NCI-H748 treated with DMSO at 0.1 percent for 48 hours (cell line): Measurements from ENCODE around the gene RGSL1.

Source experiments
- DNase-seq: peaks from one replicate; lab custom pipeline; 2025; lab: John Stamatoyannopoulos, UW

The RGSL1 gene

DNA sequence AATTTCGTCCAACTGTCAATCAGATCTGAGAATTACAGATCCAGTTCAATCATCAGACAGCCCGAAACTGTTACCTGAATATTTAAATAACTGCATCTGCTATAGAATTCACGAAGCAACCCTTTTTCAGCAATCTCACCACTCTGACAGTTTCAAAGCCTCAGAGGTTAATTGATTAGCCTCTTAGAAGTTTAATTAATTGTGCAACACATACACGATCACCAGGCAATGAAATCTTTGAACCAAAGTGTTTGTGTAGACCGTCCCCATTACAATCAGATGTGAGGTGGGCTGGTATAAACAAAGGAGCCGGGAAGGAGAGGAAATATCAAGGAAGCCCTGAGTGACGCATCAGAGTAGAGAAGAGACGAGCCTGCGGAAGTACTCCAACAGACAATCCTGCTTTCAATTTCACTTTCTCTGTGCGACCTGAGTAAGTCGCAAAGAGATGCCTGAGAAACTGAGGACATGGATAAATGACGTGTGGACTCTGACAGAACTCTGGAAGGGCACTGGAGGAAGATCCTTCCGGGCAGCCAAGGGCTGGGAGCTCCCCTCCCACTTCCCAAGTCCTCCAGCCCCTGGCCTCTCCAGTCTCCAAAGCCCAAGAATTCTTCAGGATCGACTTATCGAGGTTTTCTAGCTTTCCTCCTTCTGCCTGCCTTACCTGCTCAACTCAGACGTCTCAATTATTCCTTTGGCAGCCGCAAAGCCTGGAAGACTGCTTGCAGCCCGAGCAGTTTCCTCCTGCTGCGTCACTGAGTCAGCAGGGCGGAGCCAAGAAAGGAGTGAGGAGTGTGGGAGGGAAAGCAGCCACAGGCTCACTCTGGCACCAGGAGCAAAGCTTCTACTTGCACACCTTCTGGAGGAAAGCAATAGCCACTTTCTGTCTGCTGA, 138.8 kb downstream of the RGSL1 start, which contains the start of gene RNASEL:
TSS of gene RNASEL (minus strand) at position 757 of the 897 bp plus-strand sequence. CDS start 2,450 bp downstream, outside the sequence.
- no peak for DNase-seq

DNA sequence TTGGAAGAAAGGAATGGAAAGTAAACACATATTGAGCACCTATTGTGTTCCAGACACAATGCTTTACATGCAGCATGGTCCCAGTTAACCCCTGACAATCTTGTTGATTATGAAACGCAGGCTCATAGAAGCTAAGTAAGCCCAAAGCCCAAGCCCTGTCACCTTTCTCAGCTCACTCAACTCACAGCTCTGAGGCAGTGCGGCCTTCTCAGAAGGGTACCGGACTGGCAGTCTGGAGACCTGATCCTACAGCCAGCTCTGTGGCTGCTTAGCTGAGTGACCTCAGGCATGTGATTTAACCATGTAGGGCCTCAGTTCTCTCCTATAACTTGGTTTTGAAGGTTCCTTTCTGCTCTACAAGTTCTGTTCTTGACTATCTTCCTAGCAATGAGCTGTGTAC, 139.6 kb downstream of the RGSL1 start:
- DNase-seq: no peak

DNA sequence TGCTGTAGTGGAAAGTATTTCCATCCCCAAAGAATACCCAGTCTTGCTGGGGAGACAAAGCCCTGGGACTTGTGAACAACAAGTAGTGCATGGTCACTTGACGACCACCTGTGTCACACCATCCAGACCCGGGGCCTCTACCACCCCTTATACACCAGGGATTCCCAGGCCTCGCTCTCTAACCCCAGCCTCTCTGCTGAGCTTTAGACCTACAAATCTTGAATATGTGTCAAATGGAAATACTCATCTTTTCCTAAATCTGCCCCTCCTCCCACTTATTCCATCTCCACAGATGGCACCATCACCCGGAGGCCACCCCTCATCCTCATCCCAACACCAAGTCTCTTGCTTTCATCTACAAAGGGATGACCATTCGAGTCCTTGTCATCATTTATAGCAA, 140.0 kb downstream of the RGSL1 start:
- DNase-seq: no peak

DNA sequence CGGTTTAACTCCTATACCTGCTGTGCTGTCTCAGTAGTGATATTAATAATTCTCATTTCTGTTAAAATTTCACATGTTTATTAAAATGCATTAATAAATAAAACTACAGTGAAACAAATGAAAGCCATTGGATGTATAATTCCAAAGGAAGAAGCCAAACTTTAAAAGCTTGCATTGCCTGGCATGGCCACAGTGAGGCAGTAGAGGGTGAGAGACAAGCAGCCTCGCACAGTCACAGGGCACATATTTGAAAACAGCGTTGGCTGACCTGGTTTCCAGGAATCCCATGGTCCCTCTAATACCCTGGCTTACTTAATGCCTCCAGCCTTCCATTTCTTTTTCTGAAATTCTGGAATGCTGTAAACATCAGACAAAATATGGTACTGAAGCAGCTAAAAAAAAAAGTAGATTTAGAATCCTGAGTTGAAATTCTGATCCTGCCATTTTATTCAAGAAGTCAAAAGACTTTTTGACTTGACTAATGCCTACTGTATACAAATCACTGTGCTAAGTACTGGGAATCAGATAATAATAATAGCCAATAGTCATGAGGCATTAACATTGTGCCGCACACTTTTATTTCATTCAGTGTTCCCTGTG, 145.8 kb downstream of the RGSL1 start:
- DNase-seq: peak; percentile 12

DNA sequence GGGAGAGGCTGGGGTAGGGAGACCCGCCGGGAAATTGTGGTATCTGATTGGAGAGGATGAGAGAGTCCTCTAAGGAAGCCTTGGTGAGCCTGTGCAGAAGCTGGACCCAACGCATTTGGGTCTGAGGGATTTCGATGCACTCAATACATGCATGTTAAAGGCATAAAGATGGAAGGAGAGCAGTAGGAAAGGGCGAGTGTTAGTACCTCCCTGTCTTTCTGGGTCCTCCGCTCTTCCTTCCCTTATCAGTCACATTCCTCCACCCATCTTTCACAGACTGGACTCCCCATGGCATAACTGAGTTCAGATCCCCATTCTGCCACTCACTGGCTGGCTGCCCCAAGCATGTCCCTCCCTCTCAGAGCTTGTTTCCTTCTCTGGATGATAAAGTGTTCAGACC, 147.0 kb downstream of the RGSL1 start:
- no peak for DNase-seq

DNA sequence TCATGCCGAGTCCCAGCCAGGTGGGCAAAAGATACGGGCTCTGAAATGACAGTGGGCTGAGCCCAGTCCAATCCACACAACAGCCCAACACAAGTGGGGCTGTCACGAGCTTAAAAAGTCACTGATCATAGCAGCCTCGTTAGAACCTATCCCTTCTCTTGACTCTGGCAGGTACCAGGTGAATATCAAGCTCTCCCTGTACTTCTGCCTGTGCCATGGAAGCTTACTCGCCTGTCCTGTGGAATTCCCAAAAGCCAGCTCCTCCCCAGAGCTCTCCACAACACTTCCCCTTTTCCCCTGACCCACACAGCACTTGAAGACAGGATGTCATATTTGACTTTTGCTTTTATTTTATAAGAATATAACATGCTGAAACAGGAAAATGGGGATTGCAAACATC, 148.3 kb downstream of the RGSL1 start:
- no peak for DNase-seq

DNA sequence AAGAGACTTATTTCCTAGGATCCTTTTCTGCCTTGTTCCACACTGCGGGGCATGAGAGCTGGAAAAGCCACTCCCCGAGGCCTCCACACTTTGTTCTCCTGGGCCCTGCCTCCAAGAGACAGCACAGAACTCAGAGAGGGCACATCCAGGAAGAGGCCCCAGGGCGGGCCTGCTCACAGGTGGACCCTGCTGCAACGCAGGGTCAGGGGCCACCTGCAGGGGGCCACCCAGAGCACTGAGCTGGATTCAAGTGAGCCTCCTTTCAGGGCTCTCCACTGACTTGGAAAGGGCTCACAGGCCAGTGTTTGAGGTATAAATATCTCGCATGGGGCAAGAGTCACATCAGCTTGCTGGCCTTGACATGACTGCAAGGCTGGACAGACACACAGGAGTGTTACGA, 149.4 kb downstream of the RGSL1 start:
- DNase-seq: no peak

DNA sequence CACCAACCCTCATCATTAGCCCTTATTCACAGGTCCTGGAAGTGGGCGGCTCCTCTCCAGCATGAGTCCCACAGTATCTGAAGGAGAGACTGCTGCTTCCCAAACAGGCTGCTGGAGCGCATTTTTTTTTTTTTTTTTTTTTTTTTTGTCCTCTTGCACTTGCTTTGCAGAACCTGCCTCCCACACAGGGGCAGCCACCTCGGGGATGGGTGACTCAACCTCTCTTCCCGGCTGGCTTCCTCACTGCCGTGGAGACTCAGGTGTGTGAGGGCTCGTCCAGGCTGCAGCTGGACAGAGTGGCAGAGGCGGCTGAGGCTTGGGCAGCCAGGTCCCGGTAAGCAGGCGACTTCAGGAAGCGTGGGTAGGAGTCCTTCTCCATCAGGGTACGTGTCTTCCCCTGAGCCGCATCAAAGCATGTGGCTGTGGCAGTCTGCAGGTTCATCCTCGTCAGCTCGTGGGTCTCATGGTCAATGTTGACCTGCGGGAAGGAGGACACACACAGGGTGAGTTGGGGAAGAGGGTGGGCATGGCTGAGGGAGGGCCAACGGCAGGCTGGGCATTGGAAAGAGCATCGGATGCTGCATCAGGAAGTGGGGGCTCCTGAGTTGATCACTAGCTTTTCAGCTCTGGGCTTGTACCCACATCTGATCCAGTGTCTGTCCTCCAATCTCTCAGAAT, 150.2 kb downstream of the RGSL1 start:
- no peak for DNase-seq

DNA sequence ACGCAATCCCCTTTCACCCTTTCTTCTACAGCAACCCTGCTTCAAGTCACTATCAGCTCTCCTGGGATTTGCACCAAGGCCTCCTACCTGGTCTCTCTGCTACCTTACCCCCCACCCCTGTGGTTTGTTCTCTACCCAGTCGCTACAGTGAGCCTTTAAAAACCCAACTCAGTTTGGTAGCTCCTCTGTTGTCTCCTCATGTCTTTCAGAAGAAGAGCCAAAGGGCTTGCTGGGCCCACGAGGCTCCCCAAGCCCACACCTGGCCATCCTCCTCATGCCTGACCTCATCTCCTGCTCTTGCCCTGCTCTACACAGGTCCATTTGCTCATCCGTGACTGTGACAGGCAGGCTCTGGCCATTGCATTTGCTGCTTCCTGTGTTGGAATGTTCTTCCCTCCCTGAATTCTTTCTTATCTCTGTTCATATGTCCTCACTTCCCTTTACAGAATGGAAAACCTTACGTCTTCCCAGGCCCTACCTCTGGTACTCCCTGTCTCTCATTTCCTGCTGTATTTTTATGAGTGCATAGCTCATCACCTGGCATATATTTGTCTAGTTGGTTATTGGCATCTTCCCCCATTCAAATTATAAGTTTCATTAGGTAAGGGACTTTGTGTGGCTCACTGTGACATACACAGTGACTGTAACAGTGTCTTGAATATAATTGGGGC, 150.9 kb downstream of the RGSL1 start:
- no peak for DNase-seq

DNA sequence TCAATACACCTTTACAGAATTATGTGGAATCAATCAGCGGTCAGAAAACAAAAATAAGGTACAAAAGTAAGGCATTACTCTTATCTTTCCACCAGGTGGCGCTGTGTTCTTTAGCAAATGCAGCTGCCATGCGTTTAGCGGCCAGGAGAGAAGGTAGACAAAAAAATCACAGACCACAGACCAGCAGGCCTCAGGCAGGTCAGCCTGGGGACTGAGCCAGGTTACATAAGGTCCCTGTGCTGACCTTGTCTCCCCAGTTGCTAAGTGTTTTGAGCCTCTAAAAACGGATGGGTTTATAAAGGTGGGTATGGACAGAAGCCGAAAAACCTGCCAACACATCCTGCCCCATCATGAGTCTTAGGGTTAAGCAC, 151.5 kb downstream of the RGSL1 start:
- DNase-seq: peak; percentile 71

DNA sequence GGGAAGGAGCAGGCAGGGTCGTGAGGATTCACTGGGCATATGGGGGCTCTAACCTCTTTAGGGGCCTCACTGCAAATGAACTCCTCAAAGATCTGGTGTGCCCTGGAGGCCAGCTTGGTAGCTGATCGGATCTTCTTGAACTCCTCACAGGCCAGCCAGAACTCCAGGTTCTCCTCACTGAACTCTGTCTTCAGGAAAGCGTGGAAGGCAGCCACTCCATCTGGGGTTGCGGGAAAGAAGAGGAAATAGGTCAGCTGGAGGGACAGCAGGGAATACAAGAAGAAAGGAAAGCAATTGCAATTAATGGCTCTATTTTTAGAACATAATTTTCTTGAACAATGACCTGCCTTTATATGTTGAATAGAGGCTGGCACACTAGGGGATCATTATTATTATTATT, 152.0 kb downstream of the RGSL1 start:
- DNase-seq: peak; percentile 38

DNA sequence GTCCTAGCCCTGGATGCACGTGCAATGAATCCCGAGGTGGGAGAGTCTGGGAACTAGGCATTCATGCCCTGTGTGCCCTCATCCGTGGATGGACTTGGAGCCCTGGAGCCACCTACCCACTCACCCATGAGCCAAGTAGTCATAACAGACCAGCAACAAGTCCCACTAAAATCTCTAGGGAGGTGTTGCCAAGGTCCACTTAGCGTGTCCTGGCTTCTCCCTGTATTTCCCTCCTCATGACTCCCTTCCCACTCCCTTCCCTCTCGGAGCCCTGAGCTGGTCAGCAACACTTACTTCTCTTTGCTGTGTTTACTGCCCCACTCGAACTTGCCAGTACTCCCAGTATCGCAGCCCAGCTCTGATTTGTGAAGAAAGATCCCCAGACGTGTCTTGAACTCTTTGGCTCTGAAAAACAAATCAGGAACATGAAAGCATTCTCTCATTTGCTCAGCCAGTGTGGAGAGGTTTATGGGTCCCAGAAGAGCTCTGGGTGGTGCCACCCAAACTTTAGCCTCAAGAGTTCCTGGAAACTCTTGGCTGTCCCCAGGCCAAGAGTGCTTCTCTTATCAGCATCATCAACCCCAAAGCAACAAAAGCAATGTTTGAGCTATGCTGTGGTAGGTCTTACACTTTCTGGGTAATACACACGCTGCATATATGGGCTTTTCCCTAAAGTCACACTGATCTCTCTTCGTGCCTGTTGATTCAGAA, 153.1 kb downstream of the RGSL1 start:
- no peak for DNase-seq

DNA sequence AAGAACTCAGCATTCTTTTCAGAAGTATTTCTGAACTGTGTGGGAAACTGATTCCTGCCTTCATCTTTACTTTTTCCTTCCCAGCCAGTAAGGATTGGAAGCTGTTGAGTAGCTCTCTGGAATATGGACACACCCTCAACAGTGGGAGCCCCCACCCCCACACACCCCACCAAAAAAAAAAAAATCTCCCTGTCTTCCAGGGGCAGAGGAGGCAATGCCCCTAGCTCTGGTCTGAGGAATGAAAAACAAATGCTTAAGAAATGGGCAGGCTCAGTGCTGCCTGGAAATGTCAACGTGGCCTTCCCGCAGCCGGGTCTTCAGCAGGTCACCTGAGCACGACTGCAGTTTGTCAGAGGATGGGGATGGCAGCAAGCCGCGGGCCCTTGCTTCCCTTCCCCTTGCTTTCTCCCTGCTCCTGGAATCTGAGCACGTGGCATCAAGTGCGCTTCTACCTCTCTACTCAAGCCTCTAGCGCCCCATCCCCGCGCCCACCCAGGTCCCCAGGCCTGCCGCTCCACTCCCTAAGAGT, 153.8 kb downstream of the RGSL1 start:
- no peak for DNase-seq

DNA sequence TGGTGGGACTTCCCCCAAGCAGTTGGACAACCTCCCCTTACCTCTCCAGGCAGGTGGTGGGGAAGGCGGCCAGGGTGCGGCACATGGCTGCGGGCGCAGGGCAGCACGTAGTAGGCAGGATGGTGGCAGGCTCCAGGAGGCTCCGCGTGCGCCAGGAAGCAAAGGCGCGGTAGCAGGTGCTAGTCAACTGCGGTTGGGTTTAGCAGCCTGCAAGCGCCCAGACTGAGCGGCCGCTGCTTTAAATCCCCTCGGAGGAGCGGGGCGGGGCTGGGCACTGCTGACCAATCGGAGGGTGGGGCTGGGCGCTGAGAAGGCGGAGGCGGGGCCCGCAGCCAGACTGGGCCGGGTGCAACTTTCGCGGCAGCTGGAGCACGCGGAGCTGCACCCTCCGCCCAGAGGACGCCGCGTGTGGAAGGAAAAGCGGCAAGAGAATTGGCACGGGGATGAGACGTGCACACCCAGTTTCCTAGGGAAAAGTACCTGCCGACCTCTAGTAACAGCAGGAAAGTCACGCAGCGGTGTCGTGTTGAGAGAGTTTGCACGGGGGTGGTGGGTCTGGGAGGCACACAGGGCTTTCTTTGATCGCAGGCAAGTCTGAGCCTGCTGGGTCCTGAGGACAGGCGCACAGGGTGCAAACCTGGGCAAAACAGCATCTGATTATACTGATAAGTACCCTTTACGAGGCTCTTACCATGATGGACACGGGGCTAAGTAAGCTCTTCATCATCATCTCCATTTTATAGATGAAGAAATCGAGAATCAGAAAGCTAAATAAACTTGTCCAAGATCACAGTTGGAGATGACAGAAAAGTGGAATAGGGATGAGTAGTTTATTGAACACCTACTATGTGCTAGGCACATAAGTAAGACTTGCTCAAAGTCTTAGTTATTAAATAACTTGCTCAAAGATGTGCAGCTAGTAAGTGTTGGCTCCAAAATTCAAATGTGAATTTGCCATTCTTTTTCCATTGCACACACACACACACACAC, 154.5 kb downstream of the RGSL1 start, which contains the start of gene RGS16:
TSS of gene RGS16 (minus strand) at position 215 of the 990 bp plus-strand sequence. CDS start at position 85, 130 bp downstream.
- DNase-seq: peak; percentile 86

DNA sequence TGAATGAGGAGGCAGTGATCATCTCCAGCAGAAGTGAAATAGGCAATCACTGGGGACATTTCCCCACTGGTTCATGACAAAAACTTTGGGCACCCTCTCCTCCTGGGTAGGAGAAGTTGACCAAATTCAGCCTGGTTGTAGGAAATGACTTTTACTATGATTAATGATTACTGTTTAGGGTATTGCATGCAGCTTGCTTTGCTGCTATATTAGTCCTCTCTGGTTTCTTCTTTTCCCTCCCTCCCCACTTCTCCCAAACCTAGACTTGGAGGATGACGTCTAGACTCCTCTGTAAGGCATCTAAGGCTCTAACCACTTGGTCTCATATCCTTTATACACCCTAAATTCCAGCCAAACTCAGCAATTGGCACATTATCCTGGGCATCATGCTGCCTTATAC, 157.6 kb downstream of the RGSL1 start:
- no peak for DNase-seq

DNA sequence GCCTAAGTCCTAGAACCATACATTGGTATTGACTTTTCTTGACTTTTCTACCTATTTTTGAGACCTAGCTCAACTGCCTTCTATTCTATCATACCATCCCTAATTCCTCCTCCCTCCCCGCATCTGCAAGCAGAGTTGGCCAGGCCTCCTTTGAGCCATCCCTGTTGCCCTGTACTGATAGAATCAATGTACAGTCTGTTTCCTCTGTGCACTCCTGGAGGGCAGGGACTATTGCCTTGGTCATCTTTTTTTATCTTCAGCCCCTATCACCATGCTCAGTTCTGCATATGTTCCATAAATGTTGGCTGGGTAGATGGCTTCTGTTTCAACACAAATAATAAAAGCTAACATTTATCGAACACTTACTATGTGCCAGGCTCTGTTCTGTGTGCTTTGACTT, 158.3 kb downstream of the RGSL1 start:
- DNase-seq: no peak

DNA sequence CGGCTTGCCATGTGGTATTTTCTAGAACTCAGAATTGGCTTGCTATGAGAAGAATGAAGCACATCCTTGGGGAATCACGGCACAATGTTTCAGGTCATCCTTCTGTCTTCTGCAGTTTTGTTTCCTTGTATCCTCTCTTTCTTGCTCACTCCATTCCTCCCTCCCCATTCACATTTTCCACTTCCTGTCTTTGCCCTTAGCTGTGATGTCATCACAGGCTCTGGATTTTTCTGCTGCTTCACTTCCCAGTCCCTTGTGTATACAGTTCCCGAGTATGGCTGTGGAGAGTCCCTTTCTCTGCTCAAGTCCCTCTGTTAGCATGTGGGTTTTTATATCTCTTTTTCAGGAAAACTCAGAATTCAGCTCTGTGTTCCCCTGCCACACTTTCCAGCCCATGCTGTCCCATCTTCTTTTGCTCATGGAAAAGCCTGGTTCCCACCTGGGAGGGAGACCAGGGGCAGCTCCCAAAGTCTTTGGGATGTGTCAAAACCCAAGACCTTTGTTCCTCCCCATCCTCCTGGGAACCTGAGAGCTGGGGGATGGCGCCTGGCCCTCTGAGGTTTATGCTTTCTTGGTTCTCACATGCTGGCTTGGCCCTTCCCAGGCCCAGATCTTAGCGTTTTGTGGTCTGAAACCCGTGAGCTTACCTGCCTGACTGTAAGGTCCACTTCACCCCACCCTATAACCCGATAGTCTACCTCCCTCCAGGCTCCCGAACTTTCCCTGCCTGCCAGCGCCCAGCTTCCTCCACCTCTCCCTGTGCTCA, 159.1 kb downstream of the RGSL1 start:
- no peak for DNase-seq
